Caco-2 (cell line): ENCODE data around the gene DLGAP4. TPM values are rescaled to one million over a fixed set of nuclear protein-coding genes. Genes with fewer than 3 reads are reported as not detected.

Source experiments
- BruUV-seq: library from RNA; stranded (reverse); fragments of 400-500 nt; replicated peaks from 2 replicates; lab custom pipeline; 2021; lab: Mats Ljungman, UMichigan
- CTCF ChIA-PET: fragments of 300-600 bp; sonication (Branson Sonifier 250); formaldehyde crosslinking; loops from one replicate; lab custom pipeline; 2022; ENCODE audit warnings: antibody characterized with exemption; lab: Charles Lee
- POLR2A ChIA-PET: fragments of 300-600 bp; sonication (Branson Sonifier 250); formaldehyde crosslinking; loops from one replicate; lab custom pipeline; 2022; ENCODE audit warnings: antibody characterized with exemption; lab: Charles Lee
- DNase-seq, 2 experiments: peaks; one replicate each; pipeline versions ENCODE4 v3.0.0 to v3.0.0-alpha.2; 2020 to 2022
- H3K27me3 ChIP-seq: replicated peaks from 2 replicates; pipeline ENCODE4 v1.6.0; 2011; ENCODE audit warnings: low read length; ENCODE audit not compliant: control insufficient read depth, insufficient read depth
- H3K36me3 ChIP-seq: 2 replicates; pipeline ENCODE4 v1.5.1; 2011; ENCODE audit warnings: low read length; ENCODE audit not compliant: control insufficient read depth, insufficient read depth
- H3K4me1 ChIP-seq: fragments of 250-450 bp; sonication (Bioruptor Pico); 2 replicates; pipeline ENCODE4 v1.5.1; 2020; ENCODE audit warnings: mild to moderate bottlenecking
- H3K4me3 ChIP-seq: 2 replicates; pipeline ENCODE4 v1.5.1; 2011; ENCODE audit warnings: low read depth, mild to moderate bottlenecking, control low read depth, low read length
- H3K9me3 ChIP-seq: fragments of 250-450 bp; sonication (Bioruptor Pico); 2 replicates; pipeline ENCODE4 v1.5.1; 2020; ENCODE audit warnings: mild to moderate bottlenecking, moderate library complexity
- H3K27ac Mint-ChIP-seq: one replicate; pipeline ENCODE4 v1.8.0; 2022; ENCODE audit warnings: mixed read lengths; ENCODE audit not compliant: unreplicated experiment
- H3K27me3 Mint-ChIP-seq: one replicate; pipeline ENCODE4 v1.8.0; 2022; ENCODE audit warnings: mixed read lengths; ENCODE audit not compliant: insufficient read depth, unreplicated experiment
- H3K36me3 Mint-ChIP-seq: one replicate; pipeline ENCODE4 v1.8.0; 2022; ENCODE audit warnings: mild to moderate bottlenecking, mixed read lengths; ENCODE audit not compliant: insufficient read depth, unreplicated experiment
- H3K4me1 Mint-ChIP-seq: one replicate; pipeline ENCODE4 v1.8.0; 2022; ENCODE audit warnings: low read depth, mixed read lengths; ENCODE audit not compliant: unreplicated experiment
- H3K4me3 Mint-ChIP-seq: one replicate; pipeline ENCODE4 v1.8.0; 2022; ENCODE audit warnings: mild to moderate bottlenecking, moderate library complexity, mixed read lengths; ENCODE audit not compliant: unreplicated experiment
- H3K9me3 Mint-ChIP-seq: one replicate; pipeline ENCODE4 v1.8.0; 2022; ENCODE audit warnings: mixed read lengths; ENCODE audit not compliant: unreplicated experiment
- intact Hi-C: fragments of 100-400 bp; cut with micrococcal nuclease; formaldehyde crosslinking; loops from one replicate; pipeline ENCODE4 v1.10.0; 2022; ENCODE audit not compliant: unreplicated experiment
- total RNA-seq: library from RNA; stranded (reverse); gene quantifications from 2 replicates; pipeline ENCODE4 v1.2.3, GENCODE V29; 2022
- TF ChIP-seq, protein P1 (sequence below), 2 experiments: fragments of 200-600 bp in 1 of 2; IDR thresholded peaks; 1 replicate in 1 of 2; 2 replicates in 1 of 2; pipeline versions ENCODE4 v1.5.1 to v1.8.0; 2011 to 2022; ENCODE audit warnings: antibody characterized with exemption in 1 of 2, control low read depth in 1 of 2, inconsistent platforms in 1 of 2, low read depth in 1 of 2, low read length in 1 of 2, mild to moderate bottlenecking in 1 of 2, moderate library complexity in 1 of 2; ENCODE audit not compliant: insufficient read depth in 1 of 2, severe bottlenecking in 1 of 2, unreplicated experiment in 1 of 2

DLGAP4 gene
- total RNA-seq, 1 experiment from 2014 or later: 122 TPM

DNA sequence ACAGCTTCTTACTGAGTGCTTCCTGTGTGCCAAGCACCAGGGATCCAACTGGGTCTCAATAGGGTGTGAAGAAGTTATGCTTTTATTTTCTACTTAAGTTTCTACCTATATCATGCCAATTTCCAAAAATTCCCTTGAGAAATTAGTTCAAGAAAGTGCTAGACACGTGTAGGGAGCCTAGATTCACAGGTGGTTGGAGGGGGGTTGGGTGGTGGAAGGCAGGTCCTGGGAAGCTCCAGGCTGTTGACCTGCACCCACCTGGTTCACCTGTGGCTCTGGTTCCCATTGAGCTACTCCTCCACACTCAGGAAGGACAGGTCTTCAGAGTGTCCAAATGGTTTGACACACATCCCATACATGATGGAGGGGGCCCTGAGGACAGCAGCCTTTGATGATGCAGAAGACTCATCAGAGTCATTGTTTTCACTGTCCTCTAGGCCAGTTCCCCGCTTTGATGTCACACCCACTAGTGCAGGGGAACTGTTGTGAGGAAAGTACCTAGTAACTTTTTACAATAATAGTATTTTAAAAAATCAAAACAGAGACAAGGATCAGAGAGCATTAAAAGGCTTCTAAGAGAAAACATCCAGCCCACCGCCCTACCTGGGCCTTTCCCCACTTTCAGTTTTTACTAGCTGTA, 195.3 kb downstream of the DLGAP4 start:
- H3K36me3 ChIP-seq: peaks cover 6% of the 10 kb centered on the region
- no TSS peak for BruUV-seq
- Mint-ChIP-seq H3K27ac (no peak overlapping the region), H3K36me3 (peaks cover 47% of the 10 kb centered on the region), H3K4me1 (no peaks in the 10 kb centered on the region), H3K27me3 (no peaks in the 10 kb centered on the region), H3K9me3 (no peaks in the 10 kb centered on the region), H3K4me3 (no peak overlapping the region)
- H3K27me3 ChIP-seq: no peaks in the 10 kb centered on the region
- TF ChIP-seq, protein P1, sequence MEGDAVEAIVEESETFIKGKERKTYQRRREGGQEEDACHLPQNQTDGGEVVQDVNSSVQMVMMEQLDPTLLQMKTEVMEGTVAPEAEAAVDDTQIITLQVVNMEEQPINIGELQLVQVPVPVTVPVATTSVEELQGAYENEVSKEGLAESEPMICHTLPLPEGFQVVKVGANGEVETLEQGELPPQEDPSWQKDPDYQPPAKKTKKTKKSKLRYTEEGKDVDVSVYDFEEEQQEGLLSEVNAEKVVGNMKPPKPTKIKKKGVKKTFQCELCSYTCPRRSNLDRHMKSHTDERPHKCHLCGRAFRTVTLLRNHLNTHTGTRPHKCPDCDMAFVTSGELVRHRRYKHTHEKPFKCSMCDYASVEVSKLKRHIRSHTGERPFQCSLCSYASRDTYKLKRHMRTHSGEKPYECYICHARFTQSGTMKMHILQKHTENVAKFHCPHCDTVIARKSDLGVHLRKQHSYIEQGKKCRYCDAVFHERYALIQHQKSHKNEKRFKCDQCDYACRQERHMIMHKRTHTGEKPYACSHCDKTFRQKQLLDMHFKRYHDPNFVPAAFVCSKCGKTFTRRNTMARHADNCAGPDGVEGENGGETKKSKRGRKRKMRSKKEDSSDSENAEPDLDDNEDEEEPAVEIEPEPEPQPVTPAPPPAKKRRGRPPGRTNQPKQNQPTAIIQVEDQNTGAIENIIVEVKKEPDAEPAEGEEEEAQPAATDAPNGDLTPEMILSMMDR (IDR thresholded peaks at IDR 0.05; ENCODE audit: insufficient read depth in 1 of 2, low read depth in 1 of 2, low read length in 1 of 2, severe bottlenecking in 1 of 2, unreplicated experiment in 1 of 2): no peak
- intact Hi-C loops: no loop called here
- DNase-seq: no peak
- no peaks in the 10 kb centered on the region; the same call in 1 of the 2 replicates for H3K4me1 ChIP-seq
- ChIA-PET POLR2A (no interaction called here), CTCF (interaction anchor here (0.6 to 0.7 kb wide), 2 partner anchors 111 to 338 kb away, joined by 3 read pairs; no protein-coding TSS in a partner anchor)
- H3K4me3 ChIP-seq: no peak overlapping the region
- H3K9me3 ChIP-seq: no peaks in the 10 kb centered on the region

DNA sequence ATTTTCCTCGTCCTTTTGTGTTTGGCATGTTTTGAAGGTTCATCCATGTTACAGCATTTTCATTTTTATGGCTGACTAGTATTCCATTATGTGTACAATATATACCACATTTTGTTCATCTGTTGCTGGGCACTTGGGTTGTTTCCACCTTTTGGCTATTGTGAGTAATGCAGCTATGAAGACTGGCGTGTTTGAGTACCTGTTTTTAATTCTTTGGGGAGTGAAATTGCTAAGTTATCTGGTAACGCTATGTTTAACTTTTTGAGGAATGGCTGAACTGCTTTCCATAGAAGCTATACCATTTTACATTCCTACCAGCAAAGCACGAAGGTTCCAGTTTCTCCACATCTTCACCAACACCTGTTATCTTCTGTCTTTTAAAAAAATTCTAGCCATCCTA, 198.2 kb downstream of the DLGAP4 start:
- TF ChIP-seq, protein P1 (IDR thresholded peaks at IDR 0.05; ENCODE audit: insufficient read depth in 1 of 2, low read depth in 1 of 2, low read length in 1 of 2, severe bottlenecking in 1 of 2, unreplicated experiment in 1 of 2): peak; percentile 14 to 34
- Mint-ChIP-seq H3K4me3 (no peak overlapping the region), H3K9me3 (no peaks in the 10 kb centered on the region), H3K27ac (no peak overlapping the region), H3K36me3 (peaks cover 57% of the 10 kb centered on the region), H3K4me1 (no peaks in the 10 kb centered on the region), H3K27me3 (no peaks in the 10 kb centered on the region)
- H3K36me3 ChIP-seq: peaks cover 8% of the 10 kb centered on the region
- BruUV-seq: no TSS peak
- POLR2A ChIA-PET: no interaction called here
- no peaks in the 10 kb centered on the region for H3K27me3 ChIP-seq
- DNase-seq: no peak
- no peaks in the 10 kb centered on the region for H3K9me3 ChIP-seq
- H3K4me3 ChIP-seq: no peak overlapping the region
- intact Hi-C loops: no loop called here
- H3K4me1 ChIP-seq: no peaks in the 10 kb centered on the region
- CTCF ChIA-PET: no interaction called here

DNA sequence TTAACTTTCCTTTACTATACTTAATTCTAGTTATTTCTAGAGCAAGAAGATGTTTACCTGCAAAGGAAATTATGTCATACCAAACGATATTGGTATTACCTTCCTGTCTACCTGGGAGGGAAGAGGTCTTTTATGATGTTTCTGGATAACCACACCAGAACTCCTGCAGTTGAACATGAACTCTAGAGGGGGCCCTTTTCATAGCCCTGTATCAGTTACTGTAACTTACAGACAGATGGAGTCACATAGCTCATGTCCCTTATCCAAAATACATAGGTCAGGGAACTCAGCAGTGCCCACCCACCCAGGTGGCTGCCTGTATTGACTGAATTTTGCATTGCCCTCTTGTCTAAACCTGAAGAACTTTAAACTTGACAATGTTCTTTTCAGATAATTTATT, 200.1 kb downstream of the DLGAP4 start:
- CTCF ChIA-PET: interaction anchor here (0.5 to 1.4 kb wide), 13 partner anchors 9 to 443 kb away, joined by 3 to 13 read pairs (median 4); partner anchors contain the start of gene RAB5IF
- Mint-ChIP-seq H3K27ac (no peak overlapping the region), H3K27me3 (no peaks in the 10 kb centered on the region), H3K4me1 (no peaks in the 10 kb centered on the region), H3K9me3 (no peaks in the 10 kb centered on the region), H3K4me3 (no peak overlapping the region), H3K36me3 (peaks cover 55% of the 10 kb centered on the region)
- no peaks in the 10 kb centered on the region for H3K9me3 ChIP-seq
- H3K4me1 ChIP-seq: no peaks in the 10 kb centered on the region
- peak in 1 of 2 experiments; percentile 55 for DNase-seq
- intact Hi-C loops: loop anchor here (1.0 kb wide), 2 partner anchors 86 to 99 kb away; partner anchors contain the start of gene RAB5IF
- POLR2A ChIA-PET: interaction anchor here (0.5 to 0.6 kb wide), 2 partner anchors 34 to 67 kb away, joined by 7 to 8 read pairs; partner anchors contain the start of gene TGIF2
- TF ChIP-seq, protein P1 (IDR thresholded peaks at IDR 0.05; ENCODE audit: insufficient read depth in 1 of 2, low read depth in 1 of 2, low read length in 1 of 2, severe bottlenecking in 1 of 2, unreplicated experiment in 1 of 2): peak; percentile 58 to 73
- BruUV-seq: no TSS peak
- H3K36me3 ChIP-seq: peaks cover 5% of the 10 kb centered on the region
- H3K27me3 ChIP-seq: no peaks in the 10 kb centered on the region
- H3K4me3 ChIP-seq: no peak overlapping the region
